ENCODE data around the gene CCDC27.

DNA sequence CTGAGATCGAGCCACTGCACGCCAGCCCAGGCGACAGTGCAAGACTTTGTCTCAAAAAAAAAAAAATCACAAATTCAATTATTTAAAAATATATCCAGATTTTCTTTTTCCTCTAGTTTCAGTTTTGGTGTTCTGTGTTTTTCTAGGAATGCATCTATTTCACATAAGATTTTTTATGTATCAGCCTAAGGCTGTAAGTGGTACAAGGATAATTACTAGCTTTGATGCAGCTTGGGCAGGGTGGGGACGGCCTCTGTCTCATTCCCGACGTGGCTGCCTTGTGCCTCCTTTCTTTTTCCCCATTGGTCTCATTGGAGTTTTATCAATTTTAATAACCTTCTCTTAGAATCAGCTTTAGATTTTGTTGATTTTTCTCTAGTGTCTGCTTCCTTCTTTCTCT, 6.9 kb downstream of the CCDC27 start:
- TF ChIP-seq, protein P1, sequence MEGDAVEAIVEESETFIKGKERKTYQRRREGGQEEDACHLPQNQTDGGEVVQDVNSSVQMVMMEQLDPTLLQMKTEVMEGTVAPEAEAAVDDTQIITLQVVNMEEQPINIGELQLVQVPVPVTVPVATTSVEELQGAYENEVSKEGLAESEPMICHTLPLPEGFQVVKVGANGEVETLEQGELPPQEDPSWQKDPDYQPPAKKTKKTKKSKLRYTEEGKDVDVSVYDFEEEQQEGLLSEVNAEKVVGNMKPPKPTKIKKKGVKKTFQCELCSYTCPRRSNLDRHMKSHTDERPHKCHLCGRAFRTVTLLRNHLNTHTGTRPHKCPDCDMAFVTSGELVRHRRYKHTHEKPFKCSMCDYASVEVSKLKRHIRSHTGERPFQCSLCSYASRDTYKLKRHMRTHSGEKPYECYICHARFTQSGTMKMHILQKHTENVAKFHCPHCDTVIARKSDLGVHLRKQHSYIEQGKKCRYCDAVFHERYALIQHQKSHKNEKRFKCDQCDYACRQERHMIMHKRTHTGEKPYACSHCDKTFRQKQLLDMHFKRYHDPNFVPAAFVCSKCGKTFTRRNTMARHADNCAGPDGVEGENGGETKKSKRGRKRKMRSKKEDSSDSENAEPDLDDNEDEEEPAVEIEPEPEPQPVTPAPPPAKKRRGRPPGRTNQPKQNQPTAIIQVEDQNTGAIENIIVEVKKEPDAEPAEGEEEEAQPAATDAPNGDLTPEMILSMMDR (IDR thresholded peaks at IDR 0.05) = no peak
- TF ChIP-seq EZH2phosphoT487 (IDR thresholded peaks at IDR 0.05) (no peak), EZH2 (IDR thresholded peaks at IDR 0.05) (no peak)

Data from neural progenitor cell (in vitro differentiated cells).